HEK293 (cell line): ENCODE results near the gene FAM98C.
A peak's percentile ranks its signal among the peaks of the same experiment; 100 is the strongest.

ENCODE experiments used
- EGR2 ChIP-seq: fragments of 450-650 bp; formaldehyde crosslinking; IDR thresholded peaks from 2 replicates; pipeline ENCODE4 v1.5.1; 2016; ENCODE audit warnings: low read depth, missing biosample characterization, missing genetic modification characterization
- GFI1B ChIP-seq: fragments of 450-650 bp; formaldehyde crosslinking; IDR thresholded peaks from 2 replicates; pipeline ENCODE4 v1.5.1; 2016; ENCODE audit warnings: missing biosample characterization, missing genetic modification characterization
- GLI2 ChIP-seq: fragments of 450-650 bp; formaldehyde crosslinking; IDR thresholded peaks from 2 replicates; pipeline ENCODE4; 2017; ENCODE audit warnings: missing biosample characterization, missing genetic modification characterization, low read depth, borderline replicate concordance
- KLF7 ChIP-seq: fragments of 450-650 bp; formaldehyde crosslinking; IDR thresholded peaks from 2 replicates; pipeline ENCODE4 v1.5.1; 2016; ENCODE audit warnings: missing biosample characterization, missing genetic modification characterization, borderline replicate concordance
- KLF9 ChIP-seq: fragments of 450-650 bp; formaldehyde crosslinking; IDR thresholded peaks from 2 replicates; pipeline ENCODE4 v1.5.1; 2016; ENCODE audit warnings: missing biosample characterization, missing genetic modification characterization, low read depth
- SCRT1 ChIP-seq: fragments of 450-650 bp; formaldehyde crosslinking; IDR thresholded peaks from 2 replicates; pipeline ENCODE4 v1.5.1; 2016; ENCODE audit warnings: missing biosample characterization, missing genetic modification characterization, borderline replicate concordance
- SCRT2 ChIP-seq: fragments of 450-650 bp; formaldehyde crosslinking; IDR thresholded peaks from 2 replicates; pipeline ENCODE4 v1.5.1; 2016; ENCODE audit warnings: missing biosample characterization, missing genetic modification characterization
- YY1 ChIP-seq: fragments of 450-650 bp; formaldehyde crosslinking; IDR thresholded peaks from 2 replicates; pipeline ENCODE4 v1.5.1; 2018; ENCODE audit warnings: missing biosample characterization, missing genetic modification characterization
- ZBTB17 ChIP-seq: fragments of 450-650 bp; formaldehyde crosslinking; IDR thresholded peaks from 2 replicates; pipeline ENCODE4 v1.5.1; 2016; ENCODE audit warnings: missing biosample characterization, missing genetic modification characterization
- ZBTB8A ChIP-seq: fragments of 450-650 bp; formaldehyde crosslinking; IDR thresholded peaks from 2 replicates; pipeline ENCODE4 v1.5.1; 2016; ENCODE audit warnings: missing biosample characterization, missing genetic modification characterization
- ZFP41 ChIP-seq: fragments of 450-650 bp; formaldehyde crosslinking; IDR thresholded peaks from 2 replicates; pipeline ENCODE4 v1.5.1; 2016; ENCODE audit warnings: missing biosample characterization, missing genetic modification characterization, borderline replicate concordance
- ZIC2 ChIP-seq: fragments of 450-650 bp; formaldehyde crosslinking; IDR thresholded peaks from 2 replicates; pipeline ENCODE4 v1.5.1; 2016; ENCODE audit warnings: missing biosample characterization, missing genetic modification characterization
- ZNF114 ChIP-seq: fragments of 450-650 bp; formaldehyde crosslinking; IDR thresholded peaks from 2 replicates; pipeline ENCODE4 v1.5.0; 2017; ENCODE audit warnings: missing biosample characterization, missing genetic modification characterization
- ZNF155 ChIP-seq: fragments of 450-650 bp; formaldehyde crosslinking; IDR thresholded peaks from 2 replicates; pipeline ENCODE4 v1.5.1; 2016; ENCODE audit warnings: missing biosample characterization, missing genetic modification characterization
- ZNF302 ChIP-seq: fragments of 450-650 bp; formaldehyde crosslinking; IDR thresholded peaks from 2 replicates; pipeline ENCODE4 v1.5.1; 2016; ENCODE audit warnings: missing biosample characterization, missing genetic modification characterization, low read depth
- ZNF391 ChIP-seq: fragments of 450-650 bp; formaldehyde crosslinking; IDR thresholded peaks from 2 replicates; pipeline ENCODE4 v1.5.1; 2016; ENCODE audit warnings: low read depth, missing biosample characterization, missing genetic modification characterization, borderline replicate concordance
- ZNF48 ChIP-seq: fragments of 450-650 bp; formaldehyde crosslinking; IDR thresholded peaks from 2 replicates; pipeline ENCODE4 v1.5.1; 2016; ENCODE audit warnings: missing biosample characterization, missing genetic modification characterization
- ZNF501 ChIP-seq: fragments of 450-650 bp; formaldehyde crosslinking; IDR thresholded peaks from 2 replicates; pipeline ENCODE4 v1.5.1; 2016; ENCODE audit warnings: missing biosample characterization, missing genetic modification characterization
- ZNF548 ChIP-seq: fragments of 450-650 bp; formaldehyde crosslinking; IDR thresholded peaks from 2 replicates; pipeline ENCODE4 v1.5.1; 2016; ENCODE audit warnings: missing biosample characterization, missing genetic modification characterization
- ZNF596 ChIP-seq: fragments of 450-650 bp; IDR thresholded peaks from 2 replicates; pipeline ENCODE4 v1.5.0; 2018; ENCODE audit warnings: missing biosample characterization, mild to moderate bottlenecking, missing genetic modification characterization, moderate library complexity
- ZNF610 ChIP-seq: fragments of 450-650 bp; formaldehyde crosslinking; IDR thresholded peaks from 2 replicates; pipeline ENCODE4 v1.5.1; 2016; ENCODE audit warnings: missing biosample characterization, missing genetic modification characterization, borderline replicate concordance
- ZNF664 ChIP-seq: fragments of 450-650 bp; formaldehyde crosslinking; IDR thresholded peaks from 2 replicates; pipeline ENCODE4 v1.5.1; 2016; ENCODE audit warnings: missing biosample characterization, missing genetic modification characterization
- ZNF830 ChIP-seq: fragments of 450-650 bp; IDR thresholded peaks from 2 replicates; pipeline ENCODE4 v1.5.0; 2018; ENCODE audit warnings: missing biosample characterization, missing genetic modification characterization, low read depth, mild to moderate bottlenecking, moderate library complexity
- ZNF843 ChIP-seq: fragments of 450-650 bp; formaldehyde crosslinking; IDR thresholded peaks from 2 replicates; pipeline ENCODE4 v1.5.1; 2016; ENCODE audit warnings: missing biosample characterization, missing genetic modification characterization
- ZSCAN23 ChIP-seq: fragments of 450-650 bp; formaldehyde crosslinking; IDR thresholded peaks from 2 replicates; pipeline ENCODE4 v1.5.1; 2016; ENCODE audit warnings: missing biosample characterization, missing genetic modification characterization
- TF ChIP-seq, protein P1 (sequence below): fragments of 450-650 bp; formaldehyde crosslinking; conservative IDR thresholded peaks from 2 replicates; pipeline ENCODE4 v1.5.1; 2016; ENCODE audit warnings: low read depth, missing biosample characterization, missing genetic modification characterization
- TF ChIP-seq, protein P2 (sequence below): fragments of 450-650 bp; formaldehyde crosslinking; IDR thresholded peaks from 2 replicates; pipeline ENCODE4 v1.5.1; 2017; ENCODE audit warnings: missing biosample characterization, missing genetic modification characterization
- TF ChIP-seq, protein P3 (sequence below): fragments of 450-650 bp; formaldehyde crosslinking; IDR thresholded peaks from 2 replicates; pipeline ENCODE4 v1.5.1; 2016; ENCODE audit warnings: missing biosample characterization, missing genetic modification characterization, low read depth
- TF ChIP-seq, protein P4 (sequence below): fragments of 450-650 bp; formaldehyde crosslinking; IDR thresholded peaks from 2 replicates; pipeline ENCODE4 v1.5.1; 2016; ENCODE audit warnings: missing biosample characterization, missing genetic modification characterization

The FAM98C gene

DNA sequence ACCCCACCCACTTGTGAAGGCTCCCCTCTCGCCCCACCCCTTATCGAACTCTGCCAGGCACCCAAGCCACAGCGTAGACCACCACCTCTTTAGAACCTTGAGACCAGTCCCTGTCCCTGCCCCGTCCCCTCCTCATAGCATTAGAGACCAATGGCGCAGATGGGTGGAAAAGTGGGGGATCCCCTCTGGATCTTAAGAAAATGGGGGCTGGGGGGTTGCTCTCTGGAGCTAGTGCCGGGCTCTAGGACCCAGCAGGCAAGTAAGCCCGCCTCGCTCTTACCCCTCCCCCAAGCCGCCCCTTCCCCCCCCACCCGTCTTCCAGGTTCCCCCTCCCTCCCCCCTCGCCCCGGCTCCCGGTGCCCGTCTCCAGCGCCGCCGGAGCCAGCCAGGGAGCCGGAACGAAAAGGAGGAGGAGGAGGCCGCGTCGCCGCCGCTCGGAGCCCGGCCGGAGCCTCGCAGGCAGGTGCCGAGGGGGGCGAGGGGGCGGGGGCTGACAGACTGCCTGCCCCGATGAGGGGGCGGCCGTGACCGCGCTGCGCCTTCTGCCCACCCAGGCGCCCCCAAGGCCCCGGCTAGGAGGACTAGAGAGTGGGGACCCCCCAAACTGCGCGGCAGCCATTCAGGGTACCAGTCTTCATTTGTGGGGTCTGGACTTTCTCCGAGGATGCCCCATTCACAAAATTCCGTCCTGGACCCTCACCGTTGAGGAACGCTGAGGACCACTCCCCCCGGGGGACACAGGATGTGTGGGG is 14.4 kb upstream of the FAM98C start, which contains the start of gene SPRED3 (continued):
- TF ChIP-seq, protein P1, sequence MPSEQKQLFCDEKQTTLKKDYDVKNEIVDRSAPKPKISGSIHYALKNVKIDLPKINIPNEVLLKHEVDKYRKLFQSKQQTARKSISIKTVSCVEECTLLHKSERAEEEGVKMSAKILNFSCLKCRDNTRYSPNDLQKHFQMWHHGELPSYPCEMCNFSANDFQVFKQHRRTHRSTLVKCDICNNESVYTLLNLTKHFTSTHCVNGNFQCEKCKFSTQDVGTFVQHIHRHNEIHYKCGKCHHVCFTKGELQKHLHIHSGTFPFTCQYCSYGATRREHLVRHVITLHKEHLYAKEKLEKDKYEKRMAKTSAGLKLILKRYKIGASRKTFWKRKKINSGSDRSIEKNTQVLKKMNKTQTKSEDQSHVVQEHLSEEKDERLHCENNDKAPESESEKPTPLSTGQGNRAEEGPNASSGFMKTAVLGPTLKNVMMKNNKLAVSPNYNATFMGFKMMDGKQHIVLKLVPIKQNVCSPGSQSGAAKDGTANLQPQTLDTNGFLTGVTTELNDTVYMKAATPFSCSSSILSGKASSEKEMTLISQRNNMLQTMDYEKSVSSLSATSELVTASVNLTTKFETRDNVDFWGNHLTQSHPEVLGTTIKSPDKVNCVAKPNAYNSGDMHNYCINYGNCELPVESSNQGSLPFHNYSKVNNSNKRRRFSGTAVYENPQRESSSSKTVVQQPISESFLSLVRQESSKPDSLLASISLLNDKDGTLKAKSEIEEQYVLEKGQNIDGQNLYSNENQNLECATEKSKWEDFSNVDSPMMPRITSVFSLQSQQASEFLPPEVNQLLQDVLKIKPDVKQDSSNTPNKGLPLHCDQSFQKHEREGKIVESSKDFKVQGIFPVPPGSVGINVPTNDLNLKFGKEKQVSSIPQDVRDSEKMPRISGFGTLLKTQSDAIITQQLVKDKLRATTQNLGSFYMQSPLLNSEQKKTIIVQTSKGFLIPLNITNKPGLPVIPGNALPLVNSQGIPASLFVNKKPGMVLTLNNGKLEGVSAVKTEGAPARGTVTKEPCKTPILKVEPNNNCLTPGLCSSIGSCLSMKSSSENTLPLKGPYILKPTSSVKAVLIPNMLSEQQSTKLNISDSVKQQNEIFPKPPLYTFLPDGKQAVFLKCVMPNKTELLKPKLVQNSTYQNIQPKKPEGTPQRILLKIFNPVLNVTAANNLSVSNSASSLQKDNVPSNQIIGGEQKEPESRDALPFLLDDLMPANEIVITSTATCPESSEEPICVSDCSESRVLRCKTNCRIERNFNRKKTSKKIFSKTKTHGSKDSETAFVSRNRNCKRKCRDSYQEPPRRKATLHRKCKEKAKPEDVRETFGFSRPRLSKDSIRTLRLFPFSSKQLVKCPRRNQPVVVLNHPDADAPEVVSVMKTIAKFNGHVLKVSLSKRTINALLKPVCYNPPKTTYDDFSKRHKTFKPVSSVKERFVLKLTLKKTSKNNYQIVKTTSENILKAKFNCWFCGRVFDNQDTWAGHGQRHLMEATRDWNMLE (tag by site-specific recombination): no peak
- TF ChIP-seq, protein P2, sequence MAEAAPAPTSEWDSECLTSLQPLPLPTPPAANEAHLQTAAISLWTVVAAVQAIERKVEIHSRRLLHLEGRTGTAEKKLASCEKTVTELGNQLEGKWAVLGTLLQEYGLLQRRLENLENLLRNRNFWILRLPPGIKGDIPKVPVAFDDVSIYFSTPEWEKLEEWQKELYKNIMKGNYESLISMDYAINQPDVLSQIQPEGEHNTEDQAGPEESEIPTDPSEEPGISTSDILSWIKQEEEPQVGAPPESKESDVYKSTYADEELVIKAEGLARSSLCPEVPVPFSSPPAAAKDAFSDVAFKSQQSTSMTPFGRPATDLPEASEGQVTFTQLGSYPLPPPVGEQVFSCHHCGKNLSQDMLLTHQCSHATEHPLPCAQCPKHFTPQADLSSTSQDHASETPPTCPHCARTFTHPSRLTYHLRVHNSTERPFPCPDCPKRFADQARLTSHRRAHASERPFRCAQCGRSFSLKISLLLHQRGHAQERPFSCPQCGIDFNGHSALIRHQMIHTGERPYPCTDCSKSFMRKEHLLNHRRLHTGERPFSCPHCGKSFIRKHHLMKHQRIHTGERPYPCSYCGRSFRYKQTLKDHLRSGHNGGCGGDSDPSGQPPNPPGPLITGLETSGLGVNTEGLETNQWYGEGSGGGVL: peak; percentile 92
- no peak for TF ChIP-seq GLI2 (tag by site-specific recombination)
- TF ChIP-seq ZNF596 (tag by site-specific recombination): no peak; the same call in 1 of the 2 replicates
- no peak for TF ChIP-seq ZNF664 (tag by site-specific recombination)
- TF ChIP-seq ZBTB8A: peak; percentile 53; the same call in 1 of the 2 replicates
- no peak for TF ChIP-seq ZNF548 (tag by site-specific recombination)
- TF ChIP-seq ZBTB17 (tag by site-specific recombination): peak; percentile 98
- TF ChIP-seq ZFP41: no peak
- TF ChIP-seq YY1 (tag by site-specific recombination): no peak; the same call in 1 of the 2 replicates
- no peak; the same call in 1 of the 2 replicates for TF ChIP-seq ZSCAN23 (tag by site-specific recombination)
- TF ChIP-seq ZNF830: no peak
- no peak for TF ChIP-seq ZNF155 (tag by site-specific recombination)
- peak; percentile 22; the same call in 1 of the 2 replicates for TF ChIP-seq ZNF610 (tag by site-specific recombination)
- no peak for TF ChIP-seq ZNF48
- peak; percentile 37 for TF ChIP-seq EGR2 (tag by site-specific recombination)
- TF ChIP-seq ZIC2 (tag by site-specific recombination): no peak
- TF ChIP-seq KLF9: peak; percentile 72
- TF ChIP-seq ZNF391: peak; percentile 83; the same call in 1 of the 2 replicates
- TF ChIP-seq, protein P3, sequence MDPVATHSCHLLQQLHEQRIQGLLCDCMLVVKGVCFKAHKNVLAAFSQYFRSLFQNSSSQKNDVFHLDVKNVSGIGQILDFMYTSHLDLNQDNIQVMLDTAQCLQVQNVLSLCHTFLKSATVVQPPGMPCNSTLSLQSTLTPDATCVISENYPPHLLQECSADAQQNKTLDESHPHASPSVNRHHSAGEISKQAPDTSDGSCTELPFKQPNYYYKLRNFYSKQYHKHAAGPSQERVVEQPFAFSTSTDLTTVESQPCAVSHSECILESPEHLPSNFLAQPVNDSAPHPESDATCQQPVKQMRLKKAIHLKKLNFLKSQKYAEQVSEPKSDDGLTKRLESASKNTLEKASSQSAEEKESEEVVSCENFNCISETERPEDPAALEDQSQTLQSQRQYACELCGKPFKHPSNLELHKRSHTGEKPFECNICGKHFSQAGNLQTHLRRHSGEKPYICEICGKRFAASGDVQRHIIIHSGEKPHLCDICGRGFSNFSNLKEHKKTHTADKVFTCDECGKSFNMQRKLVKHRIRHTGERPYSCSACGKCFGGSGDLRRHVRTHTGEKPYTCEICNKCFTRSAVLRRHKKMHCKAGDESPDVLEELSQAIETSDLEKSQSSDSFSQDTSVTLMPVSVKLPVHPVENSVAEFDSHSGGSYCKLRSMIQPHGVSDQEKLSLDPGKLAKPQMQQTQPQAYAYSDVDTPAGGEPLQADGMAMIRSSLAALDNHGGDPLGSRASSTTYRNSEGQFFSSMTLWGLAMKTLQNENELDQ (tag by site-specific recombination): no peak
- TF ChIP-seq ZNF501: peak; percentile 75; the same call in 1 of the 2 replicates
- 0 out of 2 replicates have a peak, but pooled peaks have one; percentile 46 for TF ChIP-seq KLF7 (tag by site-specific recombination)
- TF ChIP-seq GFI1B (tag by site-specific recombination): no peak
- peak; percentile 49; the same call in 1 of the 2 replicates for TF ChIP-seq ZNF843 (tag by site-specific recombination)
- TF ChIP-seq ZNF302 (tag by site-specific recombination): no peak
- no peak for TF ChIP-seq ZNF114 (tag by site-specific recombination)
- TF ChIP-seq, protein P4, sequence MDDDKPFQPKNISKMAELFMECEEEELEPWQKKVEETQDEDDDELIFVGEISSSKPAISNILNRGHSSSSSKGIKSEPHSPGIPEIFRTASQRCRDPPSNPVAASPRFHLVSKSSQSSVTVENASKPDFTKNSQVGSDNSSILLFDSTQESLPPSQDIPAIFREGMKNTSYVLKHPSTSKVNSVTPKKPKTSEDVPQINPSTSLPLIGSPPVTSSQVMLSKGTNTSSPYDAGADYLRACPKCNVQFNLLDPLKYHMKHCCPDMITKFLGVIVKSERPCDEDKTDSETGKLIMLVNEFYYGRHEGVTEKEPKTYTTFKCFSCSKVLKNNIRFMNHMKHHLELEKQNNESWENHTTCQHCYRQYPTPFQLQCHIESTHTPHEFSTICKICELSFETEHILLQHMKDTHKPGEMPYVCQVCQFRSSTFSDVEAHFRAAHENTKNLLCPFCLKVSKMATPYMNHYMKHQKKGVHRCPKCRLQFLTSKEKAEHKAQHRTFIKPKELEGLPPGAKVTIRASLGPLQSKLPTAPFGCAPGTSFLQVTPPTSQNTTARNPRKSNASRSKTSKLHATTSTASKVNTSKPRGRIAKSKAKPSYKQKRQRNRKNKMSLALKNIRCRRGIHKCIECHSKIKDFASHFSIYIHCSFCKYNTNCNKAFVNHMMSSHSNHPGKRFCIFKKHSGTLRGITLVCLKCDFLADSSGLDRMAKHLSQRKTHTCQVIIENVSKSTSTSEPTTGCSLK: no peak
- peak; percentile 67; the same call in 1 of the 2 replicates for TF ChIP-seq SCRT1 (tag by site-specific recombination)
- peak; percentile 27; the same call in 1 of the 2 replicates for TF ChIP-seq SCRT2
